ENCODE measurements around the gene PRPSAP1. TPM values are rescaled to one million over a fixed set of nuclear protein-coding genes. Genes with fewer than 3 reads are reported as not detected.
"Not testable (repeated sequence)": the region's sequence is repeated elsewhere in the genome, so short reads cannot be mapped to it uniquely, and the experiment has no call there.

The PRPSAP1 gene
- total RNA-seq, 2 donors from 2014 or later: 61.7 to 70.3 TPM

GRCh38 chr17:76368545-76368944 is 14.8 kb upstream of the PRPSAP1 start:
- intact Hi-C loops (cut with DNase I, micrococcal nuclease): no loop called here
- ATAC-seq (no peak), DNase-seq (no peak)

DNA sequence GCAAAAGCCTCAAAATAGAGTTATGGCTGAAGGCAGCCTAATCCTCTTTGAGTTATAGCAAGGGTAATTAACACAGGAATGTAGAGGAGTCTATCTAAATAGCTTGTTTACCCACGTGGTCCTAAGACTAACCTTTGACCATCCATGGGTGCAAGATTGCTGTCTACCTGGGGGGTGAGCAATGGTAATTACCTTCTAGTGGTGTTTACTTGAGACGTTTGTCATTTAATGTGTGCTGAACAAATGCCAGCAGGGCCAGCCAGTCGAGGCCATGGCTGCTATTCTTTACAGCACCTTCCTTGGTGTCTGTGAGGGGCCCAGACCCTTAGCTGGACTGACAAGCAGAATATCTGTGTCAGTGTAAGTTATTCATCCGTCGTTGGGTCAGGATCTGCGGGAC is 13.9 kb upstream of the PRPSAP1 start:
- DNase-seq (no peak), ATAC-seq (peak; percentile 79)
- intact Hi-C loops (cut with DNase I, micrococcal nuclease): no loop called here

GRCh38 chr17:76366247-76366646 is 12.5 kb upstream of the PRPSAP1 start:
- intact Hi-C loops (cut with DNase I, micrococcal nuclease): no loop called here
- no peak for DNase-seq
- ATAC-seq: no peak

DNA sequence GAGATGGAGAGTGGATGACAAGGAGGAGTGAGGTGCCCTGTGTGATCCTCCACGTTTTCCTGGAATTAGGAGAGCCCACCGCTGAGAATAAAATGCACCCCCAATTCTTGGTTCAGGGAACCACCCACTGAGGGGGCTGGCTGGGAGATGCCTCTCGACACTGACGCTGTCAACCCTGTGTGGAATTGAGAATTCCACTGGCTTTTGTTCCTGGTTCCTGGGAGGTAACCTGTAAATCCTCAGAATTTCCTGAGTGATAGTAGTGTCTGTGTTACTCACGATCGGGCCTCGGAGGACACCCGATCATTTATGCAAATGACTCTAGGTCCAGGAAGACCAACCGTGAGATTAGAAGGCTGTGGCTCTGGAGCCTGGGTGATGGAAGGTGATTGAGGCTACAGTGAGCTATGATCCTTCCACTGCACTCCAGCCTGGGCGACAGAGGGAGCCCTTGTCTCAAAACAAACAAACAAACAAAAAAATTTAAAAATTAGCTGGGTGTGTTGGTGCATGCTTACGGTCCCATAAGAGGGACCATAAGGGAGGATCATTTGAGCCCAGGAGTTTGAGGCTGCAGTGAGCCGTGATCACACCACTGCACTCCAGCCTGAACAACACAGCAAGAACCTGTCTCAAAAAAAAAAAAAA is 11.7 kb upstream of the PRPSAP1 start:
- intact Hi-C loops (cut with DNase I, micrococcal nuclease): no loop called here
- peak; percentile 37 for ATAC-seq
- DNase-seq: no peak

- peak; percentile 60 for ATAC-seq
- intact Hi-C loops (cut with DNase I, micrococcal nuclease): no loop called here
- no peak for DNase-seq
Observed at GRCh38 chr17:76363107-76363842, 9.6 kb upstream of the PRPSAP1 start.

DNA sequence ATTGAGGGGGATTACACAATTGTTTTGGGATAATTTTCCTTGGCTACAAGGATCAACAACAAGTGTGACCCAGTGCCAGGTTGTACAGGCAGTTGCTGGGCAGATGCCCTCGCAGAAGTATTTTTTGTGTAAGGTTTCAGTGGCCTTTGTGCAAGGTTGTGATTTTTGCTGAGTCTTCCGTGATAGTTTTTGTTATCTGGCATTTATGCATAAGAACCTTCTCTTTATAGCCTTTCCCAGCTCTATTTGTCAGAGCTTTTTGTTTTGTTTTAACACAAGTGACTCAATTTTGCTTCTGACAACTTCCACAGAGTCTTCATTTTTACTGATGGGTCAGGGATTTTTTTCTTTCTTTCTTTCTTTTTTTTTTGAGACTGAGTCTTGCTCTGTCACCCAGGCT is 6.7 kb upstream of the PRPSAP1 start:
- no peak for DNase-seq
- ATAC-seq: no peak
- intact Hi-C loops (cut with DNase I, micrococcal nuclease): no loop called here

DNA sequence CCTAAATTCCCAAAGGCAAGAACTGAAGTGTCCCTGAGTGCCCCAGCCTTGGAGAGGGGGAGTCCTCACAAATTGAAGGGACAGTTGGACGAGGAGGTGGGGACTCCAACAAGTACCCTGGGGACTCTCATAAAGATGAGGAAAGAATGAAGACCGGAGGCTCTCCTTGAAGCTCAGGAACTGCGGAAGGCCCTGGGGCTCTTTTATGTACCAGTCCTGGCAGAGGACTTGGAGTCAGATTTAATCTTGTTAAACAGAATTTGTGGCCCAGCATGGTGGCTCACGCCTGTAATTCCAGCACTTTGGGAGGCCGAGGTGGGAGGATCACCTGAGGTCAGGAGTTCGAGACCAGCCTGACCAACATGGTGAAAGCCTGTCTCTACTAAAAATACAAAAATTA is 6.1 kb upstream of the PRPSAP1 start:
- intact Hi-C loops (cut with DNase I, micrococcal nuclease); ATAC-seq; DNase-seq: not testable (repeated sequence)

- DNase-seq: no peak
- ATAC-seq: no peak
- intact Hi-C loops (cut with DNase I, micrococcal nuclease): no loop called here
Observed at GRCh38 chr17:76359375-76359774, 5.7 kb upstream of the PRPSAP1 start.

DNA sequence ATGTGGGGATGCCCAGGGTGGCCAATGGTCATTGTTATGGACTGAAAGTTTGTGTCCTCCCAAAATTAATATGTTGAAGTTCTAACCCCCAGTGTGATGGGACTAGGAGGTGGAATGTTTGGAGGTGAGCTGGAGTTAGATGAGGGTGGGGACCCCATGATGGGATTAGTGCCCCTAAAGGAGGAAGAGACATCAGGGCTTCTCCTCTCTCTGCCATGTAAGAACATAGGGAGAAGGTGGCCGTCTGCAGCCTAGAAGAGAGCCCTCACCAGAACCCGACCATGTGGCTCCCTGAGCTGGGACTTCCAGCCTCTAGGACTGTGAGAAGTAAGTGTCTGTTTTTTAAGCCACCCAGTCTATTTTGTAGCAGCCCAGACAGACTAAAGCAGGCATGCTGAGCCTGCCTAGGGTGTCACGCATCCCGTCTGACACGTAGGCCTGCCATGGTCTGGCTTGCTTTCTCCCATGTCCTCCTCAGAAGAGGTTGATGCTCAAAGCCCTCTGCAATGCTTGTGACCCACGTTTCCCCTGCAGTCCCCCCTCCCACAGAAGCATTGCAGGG is 4.0 kb upstream of the PRPSAP1 start:
- intact Hi-C loops (cut with DNase I, micrococcal nuclease): no loop called here
- DNase-seq (no peak), ATAC-seq (no peak)

- intact Hi-C loops (cut with DNase I, micrococcal nuclease): no loop called here
- ATAC-seq (peak; percentile 54), DNase-seq (peak; percentile 32 to 34)
Observed at GRCh38 chr17:76356803-76357456, 3.2 kb upstream of the PRPSAP1 start.

DNA sequence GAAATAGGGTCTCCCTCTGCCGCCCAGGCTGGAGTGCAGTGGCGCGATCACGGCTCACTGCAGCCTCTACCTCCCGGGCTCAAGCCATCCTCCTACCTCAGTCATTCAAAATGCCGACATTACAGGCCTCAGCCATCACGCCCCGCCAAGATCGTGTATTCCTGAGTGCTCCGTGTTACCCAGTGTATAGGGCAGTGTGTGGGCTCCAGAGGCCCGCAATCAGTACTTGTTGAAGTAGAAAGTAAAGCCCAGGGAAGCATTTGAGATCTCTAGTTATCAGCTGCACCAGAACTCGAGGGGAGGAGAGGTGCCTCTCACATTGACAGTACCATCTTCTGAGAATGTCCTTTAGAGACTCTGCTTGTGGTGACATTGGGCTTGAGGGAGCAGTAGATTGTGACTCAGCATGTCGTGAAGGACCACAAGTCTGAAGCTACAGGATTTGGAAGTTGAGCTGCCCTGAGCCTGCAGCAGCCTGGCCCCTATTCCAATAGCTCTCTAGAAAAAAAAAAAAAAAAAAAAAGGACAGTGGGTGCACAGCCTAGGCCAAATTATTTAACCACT is 1.1 kb upstream of the PRPSAP1 start:
- intact Hi-C loops (cut with DNase I, micrococcal nuclease): no loop called here
- DNase-seq: no peak
- no peak for ATAC-seq

GRCh38 chr17:76354317-76354729 is 607 bp upstream of the PRPSAP1 start:
- ATAC-seq (no peak), DNase-seq (no peak)
- intact Hi-C loops (cut with DNase I, micrococcal nuclease): no loop called here

- DNase-seq (peak; percentile 36 to 57), ATAC-seq (peak; percentile 39)
- intact Hi-C loops (cut with DNase I, micrococcal nuclease): no loop called here
Observed at GRCh38 chr17:76353004-76353598, 615 bp downstream of the PRPSAP1 start.

DNA sequence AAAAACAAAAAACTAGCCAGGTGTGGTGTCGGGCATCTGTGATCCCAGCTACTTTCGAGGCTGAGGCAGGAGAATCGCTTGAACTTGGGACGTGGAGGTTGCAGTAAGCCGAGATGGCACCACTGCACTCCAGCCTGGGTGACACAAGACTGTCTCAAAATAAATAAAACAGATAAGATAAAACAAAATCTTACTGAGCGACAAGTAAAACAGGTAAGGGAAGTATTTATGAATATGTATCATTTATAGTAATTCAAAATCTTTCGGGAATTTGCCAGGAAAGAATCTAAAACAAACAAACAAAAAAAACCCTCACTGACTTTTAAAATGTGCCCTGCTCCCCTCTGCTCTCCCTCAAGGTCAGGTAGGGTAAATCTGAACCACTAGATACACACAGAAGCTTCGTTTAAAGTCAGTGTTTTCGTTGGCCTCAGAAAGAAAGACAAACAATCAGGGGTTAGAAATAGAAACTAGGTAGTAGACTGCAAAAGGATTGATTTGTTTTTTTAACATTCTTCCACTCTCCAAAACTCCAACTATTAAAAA is 2.1 kb downstream of the PRPSAP1 start:
- intact Hi-C loops (cut with DNase I, micrococcal nuclease): no loop called here

DNA sequence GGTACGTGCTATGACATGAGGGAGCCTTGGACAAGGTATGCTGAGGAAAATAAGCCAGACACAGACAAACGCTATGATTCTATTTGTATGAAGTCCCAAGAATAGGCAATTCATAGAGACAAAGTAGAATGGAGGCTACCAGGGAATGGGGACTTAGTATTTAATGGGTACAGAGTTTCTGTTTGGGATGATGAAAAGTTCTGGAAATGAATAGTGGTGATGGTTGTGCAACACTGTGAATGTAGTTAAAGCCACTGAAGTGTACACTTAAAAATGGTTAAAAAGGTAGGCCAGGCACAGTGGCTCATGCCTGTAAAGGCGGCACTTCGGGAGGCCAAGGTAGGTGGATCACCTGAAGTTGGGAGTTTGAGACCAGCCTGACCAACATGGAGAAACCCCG is 3.3 kb downstream of the PRPSAP1 start:
- DNase-seq (no peak), ATAC-seq (no peak)
- intact Hi-C loops (cut with DNase I, micrococcal nuclease): no loop called here

More for the DNA sequence above, 2.1 kb downstream of the PRPSAP1 start:
- DNase-seq (no peak), ATAC-seq (no peak)

DNA sequence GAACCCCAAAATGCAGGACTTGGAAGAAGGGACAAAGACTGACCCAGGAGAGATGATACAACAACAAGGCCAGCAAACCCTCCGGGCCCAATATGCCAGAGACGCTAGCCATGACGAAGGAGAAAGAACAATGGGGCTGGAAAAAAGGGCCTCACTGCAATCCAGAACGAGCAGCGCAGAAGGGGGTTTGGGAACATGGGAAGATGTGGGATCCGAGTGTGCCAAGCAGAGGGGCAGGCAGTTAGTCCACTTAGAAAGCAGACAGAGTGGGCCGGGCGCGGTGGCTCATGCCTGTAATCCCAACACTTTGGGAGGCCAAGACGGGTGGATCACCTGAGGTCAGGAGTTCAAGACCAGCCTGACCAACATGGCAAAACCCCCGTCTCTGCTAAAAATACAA is 6.8 kb downstream of the PRPSAP1 start:
- intact Hi-C loops (cut with DNase I, micrococcal nuclease); ATAC-seq; DNase-seq: not testable (repeated sequence)

- intact Hi-C loops (cut with DNase I, micrococcal nuclease): no loop called here
- DNase-seq (no peak), ATAC-seq (no peak)
Observed at GRCh38 chr17:76345377-76345974, 8.2 kb downstream of the PRPSAP1 start.

GRCh38 chr17:76343106-76343505 is 10.6 kb downstream of the PRPSAP1 start:
- intact Hi-C loops (cut with DNase I, micrococcal nuclease): no loop called here
- ATAC-seq (no peak), DNase-seq (no peak)

Data from left colon (tissue), 2 donors.